ENCODE measurements around the gene ANGPT4.

DNA sequence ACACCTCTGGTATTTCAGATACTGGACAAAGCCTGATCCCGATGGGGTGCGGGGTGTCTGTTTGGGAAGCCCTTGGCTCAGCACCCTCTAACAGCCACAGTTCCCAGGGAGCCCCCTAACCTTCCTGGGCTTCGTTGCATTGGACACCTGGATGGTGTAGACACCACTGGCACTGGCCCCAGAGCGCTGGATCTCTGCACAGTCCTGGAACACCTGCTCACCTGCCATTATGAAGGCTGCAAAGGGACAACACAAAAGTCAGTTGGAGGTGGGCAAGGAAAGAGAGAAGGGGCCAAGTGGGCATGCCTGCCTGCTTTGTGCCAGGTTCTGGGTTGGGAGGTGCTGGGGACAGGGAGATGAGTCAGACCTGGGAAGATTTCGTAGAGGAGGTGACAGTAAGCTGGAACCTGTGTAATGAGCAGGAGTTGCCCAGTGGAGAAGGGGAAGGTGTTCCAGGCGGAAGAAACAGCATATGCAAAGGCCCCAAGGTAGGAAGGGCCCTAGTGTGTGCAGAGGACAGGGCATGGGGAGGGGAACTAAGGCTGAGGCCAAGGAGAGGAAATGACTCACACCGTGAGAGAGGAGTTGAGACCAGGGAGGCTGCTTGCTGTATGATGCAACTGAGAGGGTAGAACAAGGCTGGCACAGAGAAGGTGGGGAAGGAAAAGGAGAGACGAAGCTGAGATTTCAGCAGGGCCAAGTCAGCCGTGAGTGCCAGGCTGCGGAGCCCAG, 34.9 kb downstream of the ANGPT4 start:
- no peak for TF ChIP-seq POLR2A (IDR thresholded peaks at IDR 0.05)
- TF ChIP-seq, protein P1, sequence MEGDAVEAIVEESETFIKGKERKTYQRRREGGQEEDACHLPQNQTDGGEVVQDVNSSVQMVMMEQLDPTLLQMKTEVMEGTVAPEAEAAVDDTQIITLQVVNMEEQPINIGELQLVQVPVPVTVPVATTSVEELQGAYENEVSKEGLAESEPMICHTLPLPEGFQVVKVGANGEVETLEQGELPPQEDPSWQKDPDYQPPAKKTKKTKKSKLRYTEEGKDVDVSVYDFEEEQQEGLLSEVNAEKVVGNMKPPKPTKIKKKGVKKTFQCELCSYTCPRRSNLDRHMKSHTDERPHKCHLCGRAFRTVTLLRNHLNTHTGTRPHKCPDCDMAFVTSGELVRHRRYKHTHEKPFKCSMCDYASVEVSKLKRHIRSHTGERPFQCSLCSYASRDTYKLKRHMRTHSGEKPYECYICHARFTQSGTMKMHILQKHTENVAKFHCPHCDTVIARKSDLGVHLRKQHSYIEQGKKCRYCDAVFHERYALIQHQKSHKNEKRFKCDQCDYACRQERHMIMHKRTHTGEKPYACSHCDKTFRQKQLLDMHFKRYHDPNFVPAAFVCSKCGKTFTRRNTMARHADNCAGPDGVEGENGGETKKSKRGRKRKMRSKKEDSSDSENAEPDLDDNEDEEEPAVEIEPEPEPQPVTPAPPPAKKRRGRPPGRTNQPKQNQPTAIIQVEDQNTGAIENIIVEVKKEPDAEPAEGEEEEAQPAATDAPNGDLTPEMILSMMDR (IDR thresholded peaks at IDR 0.05), result no peak

All from transverse colon (tissue), 3 donors.